ENCODE measurements around the gene ALKBH6. TPM values are rescaled to one million over a fixed set of nuclear protein-coding genes. Genes with fewer than 3 reads are reported as not detected.

ALKBH6 gene
- total and polyA plus RNA-seq, 2 of the 13 experiments (the other 11 are each of a cell fraction or from before 2014, with no cell fraction given) = 13.7 to 18.1 TPM

DNA sequence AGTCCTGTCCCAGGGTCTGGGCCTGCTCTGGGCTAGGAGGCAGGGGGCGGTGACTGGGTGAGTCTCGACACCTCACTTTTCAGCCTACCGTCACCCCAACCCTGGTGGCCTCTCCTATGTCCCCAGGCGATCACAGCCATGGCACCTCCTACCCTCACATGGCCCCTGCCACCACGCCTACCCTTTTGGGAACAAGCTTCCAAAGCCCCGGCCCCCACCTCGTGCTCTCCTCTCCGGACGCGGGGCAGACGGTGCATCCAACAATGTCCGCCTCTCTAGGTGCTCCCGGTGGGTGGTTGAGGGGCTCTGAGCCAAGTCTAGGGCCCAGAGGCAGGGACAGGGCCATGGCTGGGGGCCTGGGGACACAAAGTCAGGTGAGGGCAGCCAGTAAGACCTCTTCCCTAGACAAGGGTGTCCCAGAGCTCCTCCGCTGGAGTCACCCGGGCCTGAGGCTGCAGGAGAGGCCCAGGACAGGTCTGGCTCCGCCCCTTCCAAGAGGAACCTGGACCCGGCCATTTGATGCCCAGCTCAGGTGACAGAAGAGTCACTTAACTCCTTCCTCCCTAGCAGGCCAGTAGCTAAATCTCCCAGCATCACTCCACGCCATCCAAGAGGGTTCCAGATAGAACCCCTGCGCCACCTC is 5.6 kb downstream of the ALKBH6 start, which contains the start of gene SYNE4 (continued):
- TF ChIP-seq KIAA2018 (CRISPR knock-in tag; IDR thresholded peaks at IDR 0.05; ENCODE audit: borderline replicate concordance) (no peak), THRA (CRISPR knock-in tag; IDR thresholded peaks at IDR 0.05; ENCODE audit: borderline replicate concordance) (0 out of 2 replicates have a peak, but pooled peaks have one; percentile 19), ZNF75D (CRISPR knock-in tag; IDR thresholded peaks at IDR 0.05; ENCODE audit: borderline replicate concordance) (no peak), SETDB1 (CRISPR knock-in tag; IDR thresholded peaks at IDR 0.05; ENCODE audit: borderline replicate concordance) (no peak), LCORL (IDR thresholded peaks at IDR 0.05) (no peak), LCORL (CRISPR knock-in tag; IDR thresholded peaks at IDR 0.05) (no peak; the same call in 1 of the 2 replicates), ZSCAN30 (CRISPR knock-in tag; IDR thresholded peaks at IDR 0.05) (no peak), CC2D1A (CRISPR knock-in tag; IDR thresholded peaks at IDR 0.05) (no peak), JUNB (CRISPR knock-in tag; IDR thresholded peaks at IDR 0.05; ENCODE audit: borderline replicate concordance) (no peak), NFRKB (IDR thresholded peaks at IDR 0.05) (no peak), SRSF1 (optimal IDR thresholded peaks at IDR 0.05; ENCODE audit: low read depth, low read length) (peak; percentile 76), MAF1 (CRISPR knock-in tag; IDR thresholded peaks at IDR 0.05; ENCODE audit: borderline replicate concordance) (no peak), ARID5B (CRISPR knock-in tag; IDR thresholded peaks at IDR 0.05) (no peak)
- TF ChIP-seq, protein P1, sequence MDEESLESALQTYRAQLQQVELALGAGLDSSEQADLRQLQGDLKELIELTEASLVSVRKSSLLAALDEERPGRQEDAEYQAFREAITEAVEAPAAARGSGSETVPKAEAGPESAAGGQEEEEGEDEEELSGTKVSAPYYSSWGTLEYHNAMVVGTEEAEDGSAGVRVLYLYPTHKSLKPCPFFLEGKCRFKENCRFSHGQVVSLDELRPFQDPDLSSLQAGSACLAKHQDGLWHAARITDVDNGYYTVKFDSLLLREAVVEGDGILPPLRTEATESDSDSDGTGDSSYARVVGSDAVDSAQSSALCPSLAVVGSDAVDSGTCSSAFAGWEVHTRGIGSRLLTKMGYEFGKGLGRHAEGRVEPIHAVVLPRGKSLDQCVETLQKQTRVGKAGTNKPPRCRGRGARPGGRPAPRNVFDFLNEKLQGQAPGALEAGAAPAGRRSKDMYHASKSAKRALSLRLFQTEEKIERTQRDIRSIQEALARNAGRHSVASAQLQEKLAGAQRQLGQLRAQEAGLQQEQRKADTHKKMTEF (CRISPR knock-in tag; IDR thresholded peaks at IDR 0.05) = peak; percentile 70; the same call in 1 of the 2 replicates

Data from HepG2 (cell line).